ENCODE data around the gene KAT8. TPM values are rescaled to one million over a fixed set of nuclear protein-coding genes. Genes with fewer than 3 reads are reported as not detected.

Gene KAT8
- total and polyA plus RNA-seq, 9 of the 15 experiments (the other 6 are each of a cell fraction or from before 2014, with no cell fraction given), result 10.0 to 98.5 (median 76.4) TPM

DNA sequence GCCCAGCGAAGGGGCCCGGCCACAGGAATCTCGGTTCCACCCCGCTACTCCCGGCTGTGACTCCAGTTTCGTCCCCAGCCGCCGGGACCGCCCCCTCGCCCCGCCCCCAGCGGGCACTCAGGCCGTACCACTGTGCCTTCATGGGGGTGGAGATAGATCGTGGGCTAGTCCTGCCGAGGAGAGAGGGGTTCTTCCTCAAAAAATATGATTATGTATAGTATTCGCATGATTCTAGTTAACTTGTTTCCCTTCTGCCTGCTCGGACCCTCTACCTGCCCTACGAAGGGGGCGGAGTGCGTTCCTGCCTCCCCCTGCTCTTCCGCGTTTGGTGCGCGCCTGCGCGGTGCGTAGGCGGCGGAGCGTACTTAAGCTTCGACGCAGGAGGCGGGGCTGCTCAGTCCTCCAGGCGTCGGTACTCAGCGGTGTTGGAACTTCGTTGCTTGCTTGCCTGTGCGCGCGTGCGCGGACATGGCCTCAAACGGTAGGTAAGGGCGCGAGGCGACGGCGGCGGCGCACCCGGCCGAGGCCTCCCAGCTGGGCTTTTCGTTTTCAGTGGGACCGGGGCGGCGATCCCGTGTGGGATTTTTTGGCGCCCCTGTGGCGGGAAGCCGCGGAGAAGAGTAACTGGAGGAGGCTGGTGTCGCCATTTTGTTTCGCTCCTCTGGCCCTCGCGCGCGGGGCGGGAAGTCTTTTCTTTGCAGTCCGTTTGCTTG lies 62.4 kb downstream of the KAT8 start, which contains the start of gene FUS (continued):
- TF ChIP-seq ZNF12 (CRISPR knock-in tag; IDR thresholded peaks at IDR 0.05) (no peak), SLC30A9 (CRISPR knock-in tag; IDR thresholded peaks at IDR 0.05) (no peak), ZNF41 (CRISPR knock-in tag; conservative IDR thresholded peaks at IDR 0.05) (no peak; the same call in 1 of the 2 replicates), SMC3 (conservative IDR thresholded peaks at IDR 0.05; ENCODE audit: insufficient read depth, low read depth, low read length) (0 out of 2 replicates have a peak, but pooled peaks have one; percentile 6), BMI1 (IDR thresholded peaks at IDR 0.05; ENCODE audit: low read length) (no peak), ZNF347 (CRISPR knock-in tag; IDR thresholded peaks at IDR 0.05; ENCODE audit: low read depth) (no peak), SREBF1 (IDR thresholded peaks at IDR 0.05; ENCODE audit: borderline replicate concordance, low read depth, low read length) (peak; percentile 93; the same call in 1 of the 2 replicates), CHCHD3 (CRISPR knock-in tag; IDR thresholded peaks at IDR 0.05) (0 out of 2 replicates have a peak, but pooled peaks have one; percentile 48), ETV5 (CRISPR knock-in tag; IDR thresholded peaks at IDR 0.05; ENCODE audit: low read depth) (peak; percentile 70), OTX1 (CRISPR knock-in tag; IDR thresholded peaks at IDR 0.05) (no peak), POLR2A (conservative IDR thresholded peaks at IDR 0.05) (peak; percentile 100), HNRNPL (IDR thresholded peaks at IDR 0.05; ENCODE audit: low read depth, low read length) (peak; percentile 87; the same call in 1 of the 2 replicates), KDM1A (IDR thresholded peaks at IDR 0.05) (no peak), ZNF696 (CRISPR knock-in tag; conservative IDR thresholded peaks at IDR 0.05) (no peak), NFE2L1 (tag; IDR thresholded peaks at IDR 0.05; ENCODE audit: borderline replicate concordance, low read depth) (no peak), ZKSCAN8 (CRISPR knock-in tag; IDR thresholded peaks at IDR 0.05) (no peak), BCOR (IDR thresholded peaks at IDR 0.05) (no peak; the same call in 1 of the 2 replicates), ZFX (CRISPR knock-in tag; IDR thresholded peaks at IDR 0.05) (peak; percentile 85)
- TF ChIP-seq, protein P1, sequence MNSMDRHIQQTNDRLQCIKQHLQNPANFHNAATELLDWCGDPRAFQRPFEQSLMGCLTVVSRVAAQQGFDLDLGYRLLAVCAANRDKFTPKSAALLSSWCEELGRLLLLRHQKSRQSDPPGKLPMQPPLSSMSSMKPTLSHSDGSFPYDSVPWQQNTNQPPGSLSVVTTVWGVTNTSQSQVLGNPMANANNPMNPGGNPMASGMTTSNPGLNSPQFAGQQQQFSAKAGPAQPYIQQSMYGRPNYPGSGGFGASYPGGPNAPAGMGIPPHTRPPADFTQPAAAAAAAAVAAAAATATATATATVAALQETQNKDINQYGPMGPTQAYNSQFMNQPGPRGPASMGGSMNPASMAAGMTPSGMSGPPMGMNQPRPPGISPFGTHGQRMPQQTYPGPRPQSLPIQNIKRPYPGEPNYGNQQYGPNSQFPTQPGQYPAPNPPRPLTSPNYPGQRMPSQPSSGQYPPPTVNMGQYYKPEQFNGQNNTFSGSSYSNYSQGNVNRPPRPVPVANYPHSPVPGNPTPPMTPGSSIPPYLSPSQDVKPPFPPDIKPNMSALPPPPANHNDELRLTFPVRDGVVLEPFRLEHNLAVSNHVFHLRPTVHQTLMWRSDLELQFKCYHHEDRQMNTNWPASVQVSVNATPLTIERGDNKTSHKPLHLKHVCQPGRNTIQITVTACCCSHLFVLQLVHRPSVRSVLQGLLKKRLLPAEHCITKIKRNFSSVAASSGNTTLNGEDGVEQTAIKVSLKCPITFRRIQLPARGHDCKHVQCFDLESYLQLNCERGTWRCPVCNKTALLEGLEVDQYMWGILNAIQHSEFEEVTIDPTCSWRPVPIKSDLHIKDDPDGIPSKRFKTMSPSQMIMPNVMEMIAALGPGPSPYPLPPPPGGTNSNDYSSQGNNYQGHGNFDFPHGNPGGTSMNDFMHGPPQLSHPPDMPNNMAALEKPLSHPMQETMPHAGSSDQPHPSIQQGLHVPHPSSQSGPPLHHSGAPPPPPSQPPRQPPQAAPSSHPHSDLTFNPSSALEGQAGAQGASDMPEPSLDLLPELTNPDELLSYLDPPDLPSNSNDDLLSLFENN (IDR thresholded peaks at IDR 0.05; ENCODE audit: low read depth in 2 of 2, low read length in 2 of 2), result peak in 1 of 2 experiments; percentile 95; a peak in 2 of 4 replicates
- TF ChIP-seq, protein P2, sequence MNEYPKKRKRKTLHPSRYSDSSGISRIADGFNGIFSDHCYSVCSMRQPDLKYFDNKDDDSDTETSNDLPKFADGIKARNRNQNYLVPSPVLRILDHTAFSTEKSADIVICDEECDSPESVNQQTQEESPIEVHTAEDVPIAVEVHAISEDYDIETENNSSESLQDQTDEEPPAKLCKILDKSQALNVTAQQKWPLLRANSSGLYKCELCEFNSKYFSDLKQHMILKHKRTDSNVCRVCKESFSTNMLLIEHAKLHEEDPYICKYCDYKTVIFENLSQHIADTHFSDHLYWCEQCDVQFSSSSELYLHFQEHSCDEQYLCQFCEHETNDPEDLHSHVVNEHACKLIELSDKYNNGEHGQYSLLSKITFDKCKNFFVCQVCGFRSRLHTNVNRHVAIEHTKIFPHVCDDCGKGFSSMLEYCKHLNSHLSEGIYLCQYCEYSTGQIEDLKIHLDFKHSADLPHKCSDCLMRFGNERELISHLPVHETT (CRISPR knock-in tag; conservative IDR thresholded peaks at IDR 0.05 in 1 of 2, IDR thresholded peaks at IDR 0.05 in 1 of 2), result peak in 1 of 2 experiments; percentile 64; a peak in 1 of 4 replicates
- TF ChIP-seq, protein P3, sequence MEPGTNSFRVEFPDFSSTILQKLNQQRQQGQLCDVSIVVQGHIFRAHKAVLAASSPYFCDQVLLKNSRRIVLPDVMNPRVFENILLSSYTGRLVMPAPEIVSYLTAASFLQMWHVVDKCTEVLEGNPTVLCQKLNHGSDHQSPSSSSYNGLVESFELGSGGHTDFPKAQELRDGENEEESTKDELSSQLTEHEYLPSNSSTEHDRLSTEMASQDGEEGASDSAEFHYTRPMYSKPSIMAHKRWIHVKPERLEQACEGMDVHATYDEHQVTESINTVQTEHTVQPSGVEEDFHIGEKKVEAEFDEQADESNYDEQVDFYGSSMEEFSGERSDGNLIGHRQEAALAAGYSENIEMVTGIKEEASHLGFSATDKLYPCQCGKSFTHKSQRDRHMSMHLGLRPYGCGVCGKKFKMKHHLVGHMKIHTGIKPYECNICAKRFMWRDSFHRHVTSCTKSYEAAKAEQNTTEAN (CRISPR knock-in tag; IDR thresholded peaks at IDR 0.05), result peak; percentile 92
- TF ChIP-seq, protein P4, sequence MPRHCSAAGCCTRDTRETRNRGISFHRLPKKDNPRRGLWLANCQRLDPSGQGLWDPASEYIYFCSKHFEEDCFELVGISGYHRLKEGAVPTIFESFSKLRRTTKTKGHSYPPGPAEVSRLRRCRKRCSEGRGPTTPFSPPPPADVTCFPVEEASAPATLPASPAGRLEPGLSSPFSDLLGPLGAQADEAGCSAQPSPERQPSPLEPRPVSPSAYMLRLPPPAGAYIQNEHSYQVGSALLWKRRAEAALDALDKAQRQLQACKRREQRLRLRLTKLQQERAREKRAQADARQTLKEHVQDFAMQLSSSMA (CRISPR knock-in tag; IDR thresholded peaks at IDR 0.05), result 0 out of 2 replicates have a peak, but pooled peaks have one; percentile 64
